NAMALWA (cell line): ENCODE measurements around the gene IMPG2.
A peak's percentile ranks its signal among the peaks of the same experiment; 100 is the strongest.

Experiments used
- DNase-seq: peaks from one replicate; pipeline ENCODE4 v3.0.0-alpha.2; 2015; ENCODE audit warnings: low spot score

IMPG2 gene

GRCh38 chr3:101240719-101241399 is 79.5 kb downstream of the IMPG2 start:
- DNase-seq, result no peak

GRCh38 chr3:101235048-101235447 is 85.3 kb downstream of the IMPG2 start:
- no peak for DNase-seq

- no peak for DNase-seq
Measured at GRCh38 chr3:101230618-101231017, 89.8 kb downstream of the IMPG2 start.

- DNase-seq, result no peak
Measured at GRCh38 chr3:101229681-101230080, 90.7 kb downstream of the IMPG2 start.

- DNase-seq, result no peak
Measured at GRCh38 chr3:101228441-101228840, 91.9 kb downstream of the IMPG2 start.

- DNase-seq, result no peak
Measured at GRCh38 chr3:101224739-101225138, 95.6 kb downstream of the IMPG2 start.

GRCh38 chr3:101223016-101223415 is 97.4 kb downstream of the IMPG2 start:
- DNase-seq, result no peak

- no peak for DNase-seq
Measured at GRCh38 chr3:101219842-101220560, 100.4 kb downstream of the IMPG2 start.

- no peak for DNase-seq
Measured at GRCh38 chr3:101217472-101218245, 102.7 kb downstream of the IMPG2 start.

- no peak for DNase-seq
Measured at GRCh38 chr3:101216710-101217465, 103.5 kb downstream of the IMPG2 start.

- DNase-seq, result no peak
Measured at GRCh38 chr3:101212730-101213129, 107.6 kb downstream of the IMPG2 start.

- no peak for DNase-seq
Measured at GRCh38 chr3:101204246-101204645, 116.1 kb downstream of the IMPG2 start.

- DNase-seq, result no peak
Measured at GRCh38 chr3:101203411-101203810, 117.0 kb downstream of the IMPG2 start.

GRCh38 chr3:101202640-101203039 is 117.7 kb downstream of the IMPG2 start:
- DNase-seq, result peak; percentile 7

- DNase-seq, result no peak
Measured at GRCh38 chr3:101200461-101200860, 119.9 kb downstream of the IMPG2 start.

- DNase-seq, result peak; percentile 63
Measured at GRCh38 chr3:101195951-101196713, 124.2 kb downstream of the IMPG2 start.

- DNase-seq, result no peak
Measured at GRCh38 chr3:101194392-101194791, 126.0 kb downstream of the IMPG2 start.

- DNase-seq, result no peak
Measured at GRCh38 chr3:101193957-101194356, 126.4 kb downstream of the IMPG2 start.

GRCh38 chr3:101189796-101190195 is 130.6 kb downstream of the IMPG2 start:
- no peak for DNase-seq

GRCh38 chr3:101189176-101189575 is 131.2 kb downstream of the IMPG2 start:
- DNase-seq, result no peak

- no peak for DNase-seq
Measured at GRCh38 chr3:101185341-101185740, 135.0 kb downstream of the IMPG2 start.
